Measurements from ENCODE around the gene SEMA4C.
A peak's percentile ranks its signal among the peaks of the same experiment; 100 is the strongest.

SEMA4C gene

GRCh38 chr2:96819128-96819875, 50.6 kb downstream of the SEMA4C start:
- TF ChIP-seq CTCF (IDR thresholded peaks at IDR 0.05; ENCODE audit: extremely low read depth, missing control alignments), result no peak
- no peak for DNase-seq (ENCODE audit: low spot score)

- TF ChIP-seq CTCF (IDR thresholded peaks at IDR 0.05; ENCODE audit: extremely low read depth, missing control alignments), result no peak
- no peak for DNase-seq (ENCODE audit: low spot score)
Observed at GRCh38 chr2:96817882-96818281, 52.0 kb downstream of the SEMA4C start.

- peak; percentile 6 for TF ChIP-seq CTCF (IDR thresholded peaks at IDR 0.05; ENCODE audit: extremely low read depth, missing control alignments)
- DNase-seq (ENCODE audit: low spot score), result no peak
Observed at GRCh38 chr2:96816836-96817702, 52.8 kb downstream of the SEMA4C start.

GRCh38 chr2:96816127-96816835, 53.6 kb downstream of the SEMA4C start, which contains the start of gene CNNM3:
Gene CNNM3, plus strand, starts transcription at chr2:96816268. Its CDS starts 10 bp downstream, at chr2:96816278.
- peak; percentile 45 for TF ChIP-seq CTCF (IDR thresholded peaks at IDR 0.05; ENCODE audit: extremely low read depth, missing control alignments)
- peak; percentile 100 for DNase-seq (ENCODE audit: low spot score)

- TF ChIP-seq CTCF (IDR thresholded peaks at IDR 0.05; ENCODE audit: extremely low read depth, missing control alignments), result no peak
- peak; percentile 72 for DNase-seq (ENCODE audit: low spot score)
Observed at GRCh38 chr2:96815326-96816126, 54.4 kb downstream of the SEMA4C start.

- DNase-seq (ENCODE audit: low spot score), result no peak
Observed at GRCh38 chr2:96813656-96814055, 56.2 kb downstream of the SEMA4C start.

More at GRCh38 chr2:96813656-96814055, 56.2 kb downstream of the SEMA4C start:
- TF ChIP-seq CTCF (IDR thresholded peaks at IDR 0.05; ENCODE audit: extremely low read depth, missing control alignments), result no peak
